ENCODE data around the gene FADS1.
A peak's percentile ranks its signal among the peaks of the same experiment; 100 is the strongest.

Gene FADS1

DNA sequence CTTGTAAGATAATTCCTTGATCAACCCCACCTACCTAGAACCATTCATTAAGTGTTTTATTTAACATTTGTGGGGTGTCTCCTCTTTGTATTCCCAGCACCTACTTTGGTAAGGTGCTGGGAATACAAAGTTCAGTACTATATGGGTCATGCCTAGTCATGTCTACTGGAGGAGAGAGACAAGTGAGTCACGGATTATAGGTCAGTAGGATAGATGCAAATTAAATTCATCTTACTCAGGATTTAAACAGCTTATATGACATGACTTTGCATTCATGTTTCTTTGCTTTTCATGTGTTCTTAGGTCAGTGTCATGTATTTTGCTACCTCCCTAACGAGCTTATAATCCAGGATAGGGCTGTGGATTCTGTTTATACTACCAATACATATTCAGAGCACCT is 3.4 kb upstream of the FADS1 start:
- DNase-seq: no peak

DNA sequence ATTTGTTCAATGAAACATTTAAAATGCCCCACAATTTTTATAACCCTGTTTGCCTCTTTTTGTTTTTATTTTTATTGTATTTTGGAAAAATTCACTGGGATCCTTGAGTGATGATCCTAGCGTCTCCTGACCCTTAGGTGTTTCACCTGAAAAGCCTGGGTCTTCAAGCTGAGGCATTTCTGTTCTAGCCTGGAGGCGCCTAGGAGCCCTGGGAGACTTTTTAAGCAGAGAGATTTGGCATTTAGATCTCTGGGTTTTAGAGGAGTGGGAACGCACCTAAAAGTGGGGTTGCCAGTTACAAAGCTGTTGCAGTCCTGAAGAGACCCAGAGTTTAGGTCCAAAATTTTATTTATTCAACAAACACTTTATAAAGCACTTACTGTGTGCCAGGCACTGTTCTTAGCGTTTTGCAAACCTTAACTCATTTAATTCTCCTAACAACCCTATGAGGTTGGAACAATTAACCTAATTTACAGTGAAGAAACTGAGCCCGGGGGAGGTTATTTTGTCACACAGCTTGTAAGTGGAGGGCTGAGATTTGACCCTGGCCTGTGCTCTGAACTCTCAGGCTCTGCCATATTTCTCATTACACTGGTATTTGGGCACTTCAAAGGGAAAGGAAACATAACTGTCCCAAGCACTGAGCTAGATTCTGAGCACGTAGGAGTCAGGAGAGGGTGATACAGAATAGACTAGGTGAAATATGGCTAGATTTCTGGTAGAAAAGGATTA is 834 bp upstream of the FADS1 start:
- no peak for DNase-seq

DNA sequence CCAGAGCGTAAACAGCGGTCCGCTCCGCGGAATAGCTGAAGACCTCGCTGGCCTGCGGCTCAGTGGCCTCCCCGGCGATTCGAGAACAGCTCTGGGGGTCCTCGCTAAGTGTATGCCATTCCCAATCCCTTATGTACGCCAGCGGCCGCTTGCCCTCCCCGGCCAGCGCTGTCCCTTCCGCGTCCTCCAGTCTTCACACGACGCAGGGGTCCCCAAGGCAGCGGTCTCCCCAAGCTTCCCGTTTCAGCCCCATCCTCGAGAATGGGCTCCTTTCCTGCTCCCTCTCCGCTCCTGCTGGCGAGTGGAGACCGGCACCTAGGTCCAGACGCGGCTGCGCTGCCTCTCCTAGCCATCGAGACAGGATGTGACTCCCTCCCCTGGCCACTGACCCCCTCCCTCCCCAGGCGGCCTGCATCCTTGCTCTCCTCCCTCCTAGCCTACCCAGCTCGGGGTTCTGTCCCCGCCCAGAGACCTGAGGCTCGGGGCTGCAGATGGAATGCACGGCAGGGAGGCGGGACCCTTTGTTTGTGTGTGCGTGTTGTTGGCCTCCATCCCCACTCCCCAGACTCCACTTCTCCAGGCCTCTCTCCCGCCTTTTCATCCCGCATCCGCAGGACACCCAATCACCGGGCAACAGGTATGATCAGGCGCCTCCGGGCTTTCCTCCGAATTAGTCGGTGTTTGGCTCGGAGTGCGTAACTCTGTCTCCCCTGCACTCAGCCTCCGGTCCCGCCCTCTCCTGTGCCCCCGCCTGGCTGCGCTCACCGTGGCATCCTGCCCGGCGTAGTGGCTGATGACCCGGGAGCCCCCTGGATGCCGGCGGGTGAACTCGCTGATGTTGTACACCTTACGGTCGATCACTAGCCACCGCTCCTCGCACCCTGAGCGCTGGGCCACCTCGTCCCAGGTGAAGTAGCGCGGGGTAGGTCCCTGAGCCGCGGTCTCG is 740 bp downstream of the FADS1 start:
- no peak for DNase-seq

DNA sequence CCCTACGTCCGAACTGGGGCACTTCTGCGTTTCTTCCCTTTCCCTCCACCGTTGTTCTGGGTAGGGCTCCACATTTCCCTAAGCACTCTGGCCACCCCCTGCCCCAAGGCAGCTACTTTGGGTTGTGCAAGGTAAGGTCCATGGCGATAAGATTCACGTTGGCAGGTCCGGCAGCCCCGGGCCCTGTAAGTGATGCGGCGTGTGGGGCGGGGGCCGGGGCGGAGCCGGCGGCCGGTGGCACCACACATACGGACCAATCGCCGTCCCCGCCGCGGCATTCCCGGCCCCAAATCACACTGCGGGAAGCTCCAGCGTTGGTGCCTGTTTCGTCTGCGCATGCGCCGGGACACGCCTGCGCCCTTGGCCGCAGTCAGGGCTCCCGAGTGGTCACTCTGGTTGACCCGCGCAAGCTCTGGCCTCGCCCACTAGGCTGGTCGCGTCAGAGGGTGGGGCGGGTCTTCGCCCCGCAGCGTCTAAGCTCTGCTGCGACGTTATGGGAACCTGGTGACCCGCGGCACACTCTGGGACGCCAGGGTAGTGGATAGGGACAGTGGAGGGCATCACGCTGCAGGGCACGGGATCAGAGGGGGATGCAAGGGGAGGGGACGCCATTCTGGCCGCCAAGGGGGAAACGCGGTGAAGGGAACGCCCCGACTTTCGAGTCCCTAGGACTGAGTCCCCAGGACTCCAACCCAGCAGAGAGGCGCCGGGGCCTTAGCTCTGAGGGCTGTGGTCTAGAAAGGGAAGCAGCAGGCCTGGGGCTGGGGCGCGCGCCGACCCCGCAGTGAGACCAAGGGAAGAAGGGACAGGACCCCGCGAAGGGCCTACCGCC is 1.6 kb downstream of the FADS1 start:
- peak; percentile 65 for DNase-seq

DNA sequence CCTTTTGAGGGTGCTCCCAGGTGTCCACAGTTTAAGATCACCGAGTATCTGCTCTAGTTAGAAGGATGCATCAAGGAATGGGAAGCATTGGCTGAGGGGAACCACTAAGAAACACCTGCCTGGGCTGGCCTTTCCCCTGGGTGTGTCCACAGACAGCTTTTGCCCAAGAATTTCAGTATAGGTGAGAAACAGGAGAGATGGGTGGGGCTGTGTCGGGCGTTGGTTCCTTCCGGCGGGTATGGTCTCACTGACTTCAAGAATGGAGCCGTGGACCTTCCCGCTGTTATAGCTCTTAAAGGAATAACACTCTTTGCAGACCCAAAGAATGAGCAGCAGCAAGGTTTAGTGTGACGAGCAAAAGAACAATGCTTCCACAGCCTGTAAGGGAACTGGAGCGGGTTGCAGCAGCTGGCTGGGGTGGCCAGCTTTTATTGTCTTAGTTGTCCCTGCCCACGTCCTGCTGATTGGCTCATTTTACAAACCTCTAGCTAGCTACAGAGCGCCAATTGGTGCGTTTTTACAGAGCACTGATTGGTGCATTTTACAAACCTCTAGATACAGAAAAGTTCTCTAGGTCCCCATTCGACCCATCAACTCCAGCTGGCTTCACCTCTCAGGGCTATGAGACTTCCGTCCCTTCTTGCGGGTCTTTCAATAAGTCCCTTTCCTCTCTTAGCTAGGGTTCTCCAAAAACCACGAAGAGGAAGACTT is 2.4 kb downstream of the FADS1 start:
- DNase-seq: no peak

DNA sequence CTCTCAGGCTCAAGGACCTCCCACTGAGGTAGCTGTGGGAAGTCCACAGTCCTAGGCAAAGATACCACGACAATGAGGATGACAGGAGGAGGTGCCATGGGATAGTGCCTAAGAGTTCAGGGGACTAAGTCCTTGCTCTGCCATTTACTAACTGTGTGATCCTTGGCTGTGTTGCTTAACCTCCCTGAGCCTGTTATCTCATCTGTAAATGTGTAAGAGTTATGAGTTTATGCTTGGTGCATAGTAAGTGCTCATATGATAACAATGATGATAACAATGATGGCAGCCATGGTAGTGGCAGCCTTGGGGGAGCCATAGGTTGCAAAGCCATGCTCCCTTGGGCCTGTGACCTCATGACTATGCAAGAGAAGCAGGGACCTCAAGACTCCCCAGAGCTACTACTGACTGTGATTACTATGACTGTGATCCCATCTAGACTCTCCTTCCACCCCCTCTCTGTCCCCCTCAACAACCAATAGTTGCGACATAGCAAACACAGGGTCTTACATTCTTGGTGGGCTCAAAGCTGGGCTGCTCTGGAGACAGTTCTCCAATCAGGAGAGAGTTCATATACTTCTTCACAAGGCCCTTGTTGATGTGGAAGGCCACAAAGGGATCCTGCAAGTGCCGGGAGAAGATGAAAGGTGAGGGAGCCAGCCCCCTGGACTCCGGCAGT is 3.9 kb downstream of the FADS1 start:
- DNase-seq: no peak

DNA sequence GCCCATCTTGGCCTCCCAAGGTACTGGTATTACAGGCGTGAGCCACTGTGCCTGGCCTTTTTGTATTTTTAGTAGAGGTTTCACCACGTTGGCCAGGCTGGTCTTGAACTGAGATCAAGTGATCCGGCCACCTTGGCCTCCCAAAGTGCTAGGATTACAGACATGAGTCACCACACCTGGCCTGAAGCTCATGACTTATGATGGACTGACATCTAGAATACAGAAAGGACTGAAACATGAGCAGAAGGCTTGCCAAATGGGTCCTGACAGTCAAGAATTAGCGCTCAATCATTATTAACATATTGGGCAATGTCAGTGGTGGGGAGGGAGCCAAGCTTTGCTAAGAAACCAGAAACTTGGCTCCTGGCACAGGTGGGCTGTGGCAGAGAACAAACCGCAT is 5.0 kb downstream of the FADS1 start:
- DNase-seq: no peak

DNA sequence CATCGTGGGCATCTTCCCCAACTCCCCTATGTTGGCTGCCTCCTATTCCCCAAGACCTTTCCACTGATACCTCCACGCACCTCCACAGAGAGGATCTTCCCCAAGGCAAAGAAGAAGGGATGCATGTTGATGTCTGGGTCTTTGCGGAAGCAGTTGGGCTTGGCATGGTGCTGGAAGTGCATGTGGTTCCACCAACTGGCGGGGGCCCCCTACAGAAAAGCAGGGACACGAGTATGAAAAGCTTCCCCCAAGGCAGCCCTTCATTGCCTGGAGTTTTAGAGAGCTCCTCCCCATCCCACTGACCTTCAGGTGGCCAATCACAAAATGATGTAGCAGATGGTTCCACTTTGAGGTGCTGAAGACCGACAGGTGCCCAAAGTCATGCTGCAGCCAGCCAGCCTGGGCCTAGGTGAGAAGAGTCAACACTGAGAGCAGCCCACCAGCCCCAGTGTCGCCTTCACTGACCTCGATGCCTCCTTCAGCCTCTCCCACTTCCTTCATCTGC is 6.1 kb downstream of the FADS1 start:
- DNase-seq: no peak

DNA sequence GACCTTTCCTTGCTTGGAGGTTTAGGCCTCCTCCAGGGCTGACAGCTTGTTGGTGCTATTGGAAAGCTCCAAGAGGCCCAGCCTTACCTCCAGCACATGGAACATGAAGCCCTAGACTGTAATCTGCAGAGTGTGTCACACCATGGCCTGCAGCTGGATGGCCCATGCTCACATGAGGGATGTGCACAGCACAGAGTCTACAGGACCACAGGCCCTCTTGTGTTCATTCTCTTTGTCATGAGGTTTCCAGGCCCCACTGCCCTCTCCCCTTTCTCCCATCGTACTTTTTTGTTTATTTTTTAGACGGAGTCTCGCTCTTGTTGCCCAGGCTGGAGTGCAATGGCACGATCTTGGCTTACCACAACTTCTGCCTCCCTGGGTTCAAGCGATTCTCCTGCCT is 10.0 kb downstream of the FADS1 start:
- DNase-seq: no peak

DNA sequence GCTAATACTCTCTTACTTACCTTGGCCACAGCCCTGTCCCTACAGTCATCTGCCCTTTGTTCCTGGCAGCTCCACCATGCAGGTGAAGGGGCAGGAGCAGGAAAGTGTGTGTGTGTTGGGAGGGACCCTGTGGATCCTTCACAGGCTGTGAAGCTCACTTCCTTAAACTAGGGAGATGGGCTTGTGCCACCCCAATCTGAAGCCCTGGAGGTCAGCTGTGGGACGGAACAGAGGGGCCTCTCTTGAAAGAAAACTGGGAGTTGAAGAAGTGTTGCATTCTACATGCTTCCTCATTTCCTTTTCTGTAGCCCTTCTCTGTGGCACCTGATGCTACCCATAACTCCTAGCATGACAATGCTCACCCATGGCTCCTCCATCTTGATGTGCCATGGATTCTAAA is 11.7 kb downstream of the FADS1 start:
- no peak for DNase-seq

DNA sequence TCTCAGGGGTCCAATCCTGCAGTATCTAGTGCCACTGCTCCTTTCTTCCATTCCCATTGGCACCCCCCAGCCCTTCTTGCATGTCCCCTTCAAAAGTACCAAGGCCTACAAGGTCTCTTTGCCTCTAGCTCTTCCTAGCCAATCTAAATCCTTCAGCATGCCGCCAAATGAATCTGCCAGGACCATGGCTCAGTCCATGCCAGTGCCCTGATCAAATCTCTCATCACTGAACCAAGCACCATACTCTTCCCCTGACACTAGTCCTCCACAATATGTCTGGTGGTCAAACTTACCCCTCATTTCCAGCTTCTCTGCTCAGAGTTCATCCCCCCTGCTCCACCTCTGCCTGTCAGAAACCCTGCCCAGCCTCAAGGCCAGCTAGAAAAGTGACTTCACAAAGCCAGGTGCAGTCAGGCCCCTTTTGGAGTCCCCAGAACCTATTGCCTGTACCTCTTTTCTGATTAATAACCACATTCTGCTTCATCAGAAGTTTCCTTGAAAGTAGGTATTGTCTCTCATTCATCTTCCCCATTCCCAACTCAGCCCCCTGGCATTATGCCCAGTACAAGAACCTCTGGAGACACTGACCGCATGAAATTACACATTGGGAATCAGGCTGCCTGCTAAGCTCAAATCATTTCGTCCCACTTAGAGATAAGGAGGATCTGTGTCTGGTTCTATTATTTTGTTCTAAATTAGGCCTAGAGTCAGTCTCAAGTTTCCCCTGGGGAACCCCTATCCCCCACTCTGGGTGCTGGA is 12.7 kb downstream of the FADS1 start:
- no peak for DNase-seq

DNA sequence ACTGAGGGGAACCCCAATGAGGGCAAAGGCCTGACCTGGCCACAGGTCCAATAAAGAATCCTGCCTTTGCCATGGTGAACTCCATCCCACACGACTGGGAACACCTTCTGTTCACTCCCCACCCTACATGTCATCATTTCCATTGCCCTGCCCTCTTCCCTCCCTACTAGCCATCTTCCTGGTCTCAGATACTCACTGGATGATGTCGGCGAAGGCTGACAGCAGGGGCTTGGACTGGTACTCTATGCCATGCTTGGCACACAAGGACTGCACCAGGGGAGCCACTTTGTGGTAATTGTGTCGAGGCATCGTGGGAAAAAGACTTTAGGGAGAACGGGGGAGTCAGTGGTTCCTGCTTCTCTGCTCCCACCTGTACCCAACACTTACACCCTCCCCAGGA is 14.2 kb downstream of the FADS1 start:
- no peak for DNase-seq

DNA sequence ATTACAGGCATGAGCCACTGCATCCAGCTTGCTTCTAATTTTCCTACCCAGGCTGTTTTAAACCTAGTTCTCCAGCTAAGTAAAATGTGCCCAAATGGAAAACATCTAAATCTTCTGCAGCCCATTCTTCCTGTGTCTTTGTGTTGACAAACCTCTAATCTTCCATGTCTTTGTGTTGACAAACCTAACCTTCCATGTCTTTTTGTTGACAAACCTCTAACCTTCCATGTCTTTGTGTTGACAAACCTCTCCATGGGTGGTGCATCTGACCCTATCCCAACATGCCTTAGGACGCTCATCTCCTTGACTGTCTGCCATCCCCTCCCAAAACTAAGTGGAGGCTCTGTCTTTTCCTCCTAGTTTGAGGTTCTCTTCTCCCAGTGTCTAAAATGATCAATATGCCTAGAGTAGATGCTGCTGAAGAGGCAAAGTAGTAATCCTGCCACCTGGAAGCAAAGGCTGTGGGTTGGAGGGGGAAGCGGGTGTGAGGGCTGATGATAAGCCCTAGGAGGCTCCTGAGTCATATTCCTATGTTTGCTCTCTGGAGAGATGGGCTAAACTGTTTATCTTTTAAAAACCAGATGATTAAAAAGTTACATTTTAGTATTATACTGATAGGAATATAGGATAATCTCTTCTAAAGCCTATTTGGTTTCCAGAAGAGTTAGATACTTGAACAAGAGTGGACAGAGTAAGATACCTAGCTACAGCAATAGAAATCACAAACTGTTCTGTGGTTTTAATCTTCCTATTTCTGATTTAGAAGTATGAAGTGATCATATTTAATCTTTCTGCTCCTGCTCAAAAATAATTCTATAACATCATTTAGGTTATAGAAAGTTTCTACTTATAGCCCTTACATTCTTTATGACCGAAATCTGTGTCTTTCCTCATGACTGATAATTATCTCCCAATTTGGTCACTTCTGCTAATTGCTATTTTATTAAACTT is 16.2 kb downstream of the FADS1 start:
- no peak for DNase-seq

DNA sequence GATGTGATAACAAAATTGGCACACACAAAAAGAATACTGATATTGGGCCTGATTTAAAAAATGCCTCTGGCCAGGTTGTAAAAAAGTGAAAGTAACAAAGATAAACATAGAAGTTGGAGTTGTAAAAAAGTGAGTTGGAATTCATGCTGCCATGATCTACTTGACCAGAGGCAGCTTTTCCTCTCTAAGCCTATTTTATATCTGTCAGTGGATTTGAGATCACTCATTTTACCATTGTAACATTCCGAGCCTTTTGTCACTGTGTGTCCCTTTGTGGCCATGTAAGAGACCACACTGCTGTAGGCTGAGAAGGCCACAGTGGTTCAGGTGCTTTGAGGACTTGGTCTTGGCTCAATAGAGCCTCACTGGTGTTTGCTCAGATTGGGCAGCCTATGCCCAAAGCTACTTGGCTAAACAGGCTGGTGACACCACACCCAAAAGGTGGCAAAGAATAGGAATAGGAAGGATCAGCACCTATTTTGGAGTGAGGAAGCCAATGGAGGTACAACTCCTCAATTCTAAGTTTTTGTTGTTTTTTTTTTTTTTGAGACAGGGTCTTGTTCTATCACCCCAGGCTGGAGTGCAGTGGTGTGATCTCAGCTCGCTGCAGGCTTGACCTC is 17.0 kb downstream of the FADS1 start:
- DNase-seq: no peak

DNA sequence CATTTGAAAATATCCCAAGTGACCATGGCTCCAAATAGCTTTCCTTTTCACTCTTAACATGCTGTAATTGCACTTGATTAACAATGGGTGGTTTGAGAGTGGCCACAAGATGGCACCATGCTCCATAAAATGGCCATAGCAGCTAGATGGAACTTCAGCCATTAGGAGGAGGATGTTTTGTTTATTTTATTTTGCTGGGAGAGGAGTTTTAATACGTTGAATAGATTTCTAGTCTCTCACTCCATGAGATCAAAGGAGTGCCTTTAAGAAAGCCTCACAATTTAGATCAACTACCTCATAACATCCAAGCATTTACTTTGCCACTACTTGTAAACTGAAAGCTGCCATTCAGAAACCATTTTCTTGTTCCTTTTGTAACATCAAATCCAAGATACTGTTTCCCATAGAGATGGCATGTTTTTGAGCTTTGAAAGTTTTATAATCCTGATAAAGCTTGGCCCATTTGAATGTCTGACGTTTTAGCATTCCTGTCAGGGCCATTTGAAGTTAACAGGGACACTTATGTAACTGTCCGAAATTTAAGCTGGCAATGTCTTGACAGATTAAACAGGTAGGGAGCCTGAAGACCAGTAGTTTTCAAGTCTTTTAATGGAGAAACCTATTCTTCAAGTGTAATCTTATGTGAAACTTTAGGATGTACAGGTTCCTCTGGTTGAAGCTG is 19.4 kb downstream of the FADS1 start:
- DNase-seq: peak; percentile 61

DNA sequence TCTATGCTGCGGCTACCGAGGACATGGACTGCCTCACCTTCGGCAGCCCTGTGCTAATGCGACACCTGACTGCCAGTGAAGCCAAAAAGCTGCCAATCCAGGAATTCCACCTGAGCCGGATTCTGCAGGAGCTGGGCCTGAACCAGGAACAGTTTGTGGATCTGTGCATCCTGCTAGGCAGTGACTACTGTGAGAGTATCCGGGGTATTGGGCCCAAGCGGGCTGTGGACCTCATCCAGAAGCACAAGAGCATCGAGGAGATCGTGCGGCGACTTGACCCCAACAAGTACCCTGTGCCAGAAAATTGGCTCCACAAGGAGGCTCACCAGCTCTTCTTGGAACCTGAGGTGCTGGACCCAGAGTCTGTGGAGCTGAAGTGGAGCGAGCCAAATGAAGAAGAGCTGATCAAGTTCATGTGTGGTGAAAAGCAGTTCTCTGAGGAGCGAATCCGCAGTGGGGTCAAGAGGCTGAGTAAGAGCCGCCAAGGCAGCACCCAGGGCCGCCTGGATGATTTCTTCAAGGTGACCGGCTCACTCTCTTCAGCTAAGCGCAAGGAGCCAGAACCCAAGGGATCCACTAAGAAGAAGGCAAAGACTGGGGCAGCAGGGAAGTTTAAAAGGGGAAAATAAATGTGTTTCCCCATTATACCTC is 20.8 kb downstream of the FADS1 start:
- no peak for DNase-seq

DNA sequence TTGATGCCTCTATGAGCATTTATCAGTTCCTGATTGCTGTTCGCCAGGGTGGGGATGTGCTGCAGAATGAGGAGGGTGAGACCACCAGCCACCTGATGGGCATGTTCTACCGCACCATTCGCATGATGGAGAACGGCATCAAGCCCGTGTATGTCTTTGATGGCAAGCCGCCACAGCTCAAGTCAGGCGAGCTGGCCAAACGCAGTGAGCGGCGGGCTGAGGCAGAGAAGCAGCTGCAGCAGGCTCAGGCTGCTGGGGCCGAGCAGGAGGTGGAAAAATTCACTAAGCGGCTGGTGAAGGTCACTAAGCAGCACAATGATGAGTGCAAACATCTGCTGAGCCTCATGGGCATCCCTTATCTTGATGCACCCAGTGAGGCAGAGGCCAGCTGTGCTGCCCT is 21.3 kb downstream of the FADS1 start:
- no peak for DNase-seq

DNA sequence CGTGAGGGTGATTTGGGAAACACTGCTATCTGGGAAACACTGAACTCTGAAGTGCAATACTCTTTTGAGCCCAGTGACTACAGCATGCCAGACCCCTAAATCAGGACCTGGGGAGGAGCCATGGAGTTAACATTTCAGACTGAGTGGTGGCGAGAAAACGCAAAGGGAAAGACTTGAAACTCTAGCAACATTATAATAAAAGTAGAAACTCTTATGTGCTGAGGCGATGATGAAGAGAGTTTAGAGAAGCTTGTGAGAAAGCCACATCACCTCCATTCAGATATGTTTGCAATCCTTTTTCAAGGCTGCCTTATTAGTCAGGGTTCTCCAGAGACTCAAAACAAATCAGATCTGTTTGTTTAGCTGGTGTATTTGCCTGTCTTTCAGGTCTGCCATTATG is 22.2 kb downstream of the FADS1 start:
- DNase-seq: no peak
